RWPE1 (cell line): ENCODE data around the gene CASP2.
A peak's percentile ranks its signal among the peaks of the same experiment; 100 is the strongest.
"Not testable (repeated sequence)": the region's sequence is repeated elsewhere in the genome, so short reads cannot be mapped to it uniquely, and the experiment has no call there.

ENCODE experiments used
- CTCF ChIA-PET: fragments of 350-600 bp; sonication (Branson Sonifier 250); formaldehyde crosslinking; extraction: SDS; loops from one replicate; lab custom pipeline; 2021; lab: Yijun Ruan, JAX
- POLR2A ChIA-PET: fragments of 400-600 bp; formaldehyde crosslinking; extraction: SDS; loops from one replicate; lab custom pipeline; 2020; ENCODE audit warnings: antibody characterized with exemption; ENCODE audit not compliant: low non-redundant PET; lab: Yijun Ruan, JAX
- DNase-seq: peaks from one replicate; pipeline ENCODE4 v3.0.0; 2012; ENCODE audit warnings: low spot score
- H3K27ac ChIP-seq: fragments of 450-650 bp; 2 replicates; pipeline ENCODE4 v1.5.1; 2017
- CTCF ChIP-seq: fragments of 450-650 bp; conservative IDR thresholded peaks from 2 replicates; pipeline ENCODE4 v1.5.1; 2017; ENCODE audit warnings: low read depth, mild to moderate bottlenecking

CASP2 gene

GRCh38 chr7:143287339-143287934, 714 bp upstream of the CASP2 start:
- POLR2A ChIA-PET, result no interaction called here
- H3K27ac ChIP-seq, result peak overlapping the region; percentile 86
- CTCF ChIA-PET, result no interaction called here
- DNase-seq, result no peak
- TF ChIP-seq CTCF, result no peak

GRCh38 chr7:143288836-143289235, 685 bp downstream of the CASP2 start:
- POLR2A ChIA-PET, result interaction anchor here (0.7 kb wide), 1 partner anchor 747 kb away, joined by 3 read pairs; no protein-coding TSS in a partner anchor

GRCh38 chr7:143289421-143289820, 1.3 kb downstream of the CASP2 start:
- ChIA-PET CTCF (no interaction called here), POLR2A (no interaction called here)
- no peak for TF ChIP-seq CTCF
- no peak for DNase-seq
- no peak overlapping the region for H3K27ac ChIP-seq

More at GRCh38 chr7:143288836-143289235, 685 bp downstream of the CASP2 start:
- CTCF ChIA-PET, result no interaction called here
- peak overlapping the region; percentile 86 for H3K27ac ChIP-seq
- DNase-seq, result no peak
- no peak for TF ChIP-seq CTCF

GRCh38 chr7:143289888-143290287, 1.7 kb downstream of the CASP2 start:
- CTCF ChIA-PET, DNase-seq, POLR2A ChIA-PET, H3K27ac ChIP-seq: not testable (repeated sequence)

GRCh38 chr7:143290293-143290692, 2.1 kb downstream of the CASP2 start:
- CTCF ChIA-PET, result no interaction called here
- H3K27ac ChIP-seq, result no peak overlapping the region
- no peak for TF ChIP-seq CTCF
- POLR2A ChIA-PET, result no interaction called here
- no peak for DNase-seq

GRCh38 chr7:143292876-143293275, 4.7 kb downstream of the CASP2 start:
- H3K27ac ChIP-seq, result no peak overlapping the region
- TF ChIP-seq CTCF, result no peak
- POLR2A ChIA-PET, result no interaction called here
- CTCF ChIA-PET, result interaction anchor here (0.7 kb wide), 1 partner anchor 13 kb away, joined by 3 read pairs; no protein-coding TSS in a partner anchor
- no peak for DNase-seq

- no peak overlapping the region for H3K27ac ChIP-seq
- DNase-seq, result no peak
- POLR2A ChIA-PET, result no interaction called here
- TF ChIP-seq CTCF, result no peak
- CTCF ChIA-PET, result no interaction called here
Observed at GRCh38 chr7:143295870-143296269, 7.7 kb downstream of the CASP2 start.
